HEK293 (cell line): Measurements from ENCODE around the gene RABEPK.

Experiments
- CTCF ChIP-seq: fragments of 450-650 bp; formaldehyde crosslinking; IDR thresholded peaks from 2 replicates; pipeline ENCODE4 v1.5.1; 2016; ENCODE audit warnings: missing biosample characterization, missing genetic modification characterization
- SALL2 ChIP-seq: fragments of 450-650 bp; formaldehyde crosslinking; IDR thresholded peaks from 2 replicates; pipeline ENCODE4 v1.5.0; 2017; ENCODE audit warnings: missing biosample characterization, mild to moderate bottlenecking, missing genetic modification characterization, borderline replicate concordance
- ZNF18 ChIP-seq: fragments of 450-650 bp; formaldehyde crosslinking; IDR thresholded peaks from 2 replicates; pipeline ENCODE4 v1.5.1; 2016; ENCODE audit warnings: missing biosample characterization, missing genetic modification characterization
- ZNF548 ChIP-seq: fragments of 450-650 bp; formaldehyde crosslinking; IDR thresholded peaks from 2 replicates; pipeline ENCODE4 v1.5.1; 2016; ENCODE audit warnings: missing biosample characterization, missing genetic modification characterization
- ZSCAN16 ChIP-seq: fragments of 450-650 bp; formaldehyde crosslinking; IDR thresholded peaks from 2 replicates; pipeline ENCODE4 v1.5.1; 2016; ENCODE audit warnings: missing biosample characterization, missing genetic modification characterization

- TF ChIP-seq CTCF: no peak
- TF ChIP-seq ZNF18 (tag by site-specific recombination): no peak
- TF ChIP-seq ZNF548 (tag by site-specific recombination): no peak
- no peak for TF ChIP-seq ZSCAN16 (tag by site-specific recombination)
- no peak for TF ChIP-seq SALL2 (tag by site-specific recombination)
Observed at GRCh38 chr9:125241863-125242739, 41.8 kb downstream of the RABEPK start.
